Fibroblast of the aortic adventitia (primary cell): ENCODE results near the gene SMIM30. TPM values are rescaled to one million over a fixed set of nuclear protein-coding genes. Genes with fewer than 3 reads are reported as not detected.

Source experiments
- DNase-seq: peaks from one replicate; pipeline ENCODE4 v3.0.0-alpha.2; 2010; ENCODE audit warnings: low read depth
- H3K4me3 ChIP-seq: 2 replicates; pipeline ENCODE4 v1.5.1; 2011; ENCODE audit warnings: low read depth, mild to moderate bottlenecking, control low read depth, low read length, moderate library complexity
- total RNA-seq: library from RNA; depleted of rRNA; stranded (reverse); fragments of >200 nt; gene quantifications from 2 replicates; pipeline ENCODE4 v1.2.3, GENCODE V29; 2012; ENCODE audit warnings: low replicate concordance
- TF ChIP-seq, protein P1 (sequence below): IDR thresholded peaks from 2 replicates; pipeline ENCODE4 v1.5.1; 2011; ENCODE audit warnings: mild to moderate bottlenecking, low read length, control low read depth, inconsistent platforms; ENCODE audit not compliant: insufficient read depth

SMIM30 gene
- total RNA-seq, 1 donor = 124 TPM

DNA sequence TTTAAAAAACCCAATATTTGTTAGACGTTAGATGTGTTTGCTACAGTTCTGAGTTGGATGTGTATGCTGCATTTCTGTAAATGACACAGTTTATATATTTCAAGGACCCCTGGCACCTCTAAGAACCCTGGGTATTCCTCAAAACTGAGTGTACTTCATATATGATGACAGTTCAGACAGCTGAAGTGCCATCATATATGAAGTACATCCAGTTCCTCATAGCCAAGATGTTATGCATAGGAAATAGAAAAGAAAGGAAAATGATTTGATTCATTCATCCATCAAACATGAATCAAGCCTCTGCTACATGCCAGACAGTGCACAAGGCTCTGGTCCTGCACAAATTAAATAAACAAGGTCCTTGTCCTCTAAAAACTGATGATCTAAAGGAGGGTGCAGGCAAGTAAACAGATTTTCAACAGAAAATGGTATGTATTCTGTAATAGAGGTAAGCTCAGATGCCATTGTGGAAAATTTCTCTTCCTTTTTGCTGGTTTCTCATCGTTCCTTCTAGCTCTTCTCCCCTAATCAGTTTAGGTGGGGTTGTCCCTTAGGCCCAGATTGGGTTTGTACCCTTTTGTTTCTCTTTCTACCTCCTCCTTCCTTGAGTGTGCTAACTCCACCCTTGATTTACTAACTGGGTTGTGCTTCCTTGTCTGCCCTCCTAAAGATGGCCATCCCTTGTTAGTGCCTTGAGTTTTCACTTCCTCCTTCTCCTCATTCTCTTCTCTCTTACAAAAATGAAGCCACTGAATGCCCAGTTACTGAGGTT lies 25.3 kb upstream of the SMIM30 start:
- TF ChIP-seq, protein P1, sequence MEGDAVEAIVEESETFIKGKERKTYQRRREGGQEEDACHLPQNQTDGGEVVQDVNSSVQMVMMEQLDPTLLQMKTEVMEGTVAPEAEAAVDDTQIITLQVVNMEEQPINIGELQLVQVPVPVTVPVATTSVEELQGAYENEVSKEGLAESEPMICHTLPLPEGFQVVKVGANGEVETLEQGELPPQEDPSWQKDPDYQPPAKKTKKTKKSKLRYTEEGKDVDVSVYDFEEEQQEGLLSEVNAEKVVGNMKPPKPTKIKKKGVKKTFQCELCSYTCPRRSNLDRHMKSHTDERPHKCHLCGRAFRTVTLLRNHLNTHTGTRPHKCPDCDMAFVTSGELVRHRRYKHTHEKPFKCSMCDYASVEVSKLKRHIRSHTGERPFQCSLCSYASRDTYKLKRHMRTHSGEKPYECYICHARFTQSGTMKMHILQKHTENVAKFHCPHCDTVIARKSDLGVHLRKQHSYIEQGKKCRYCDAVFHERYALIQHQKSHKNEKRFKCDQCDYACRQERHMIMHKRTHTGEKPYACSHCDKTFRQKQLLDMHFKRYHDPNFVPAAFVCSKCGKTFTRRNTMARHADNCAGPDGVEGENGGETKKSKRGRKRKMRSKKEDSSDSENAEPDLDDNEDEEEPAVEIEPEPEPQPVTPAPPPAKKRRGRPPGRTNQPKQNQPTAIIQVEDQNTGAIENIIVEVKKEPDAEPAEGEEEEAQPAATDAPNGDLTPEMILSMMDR = no peak
- no peak overlapping the region for H3K4me3 ChIP-seq
- DNase-seq = no peak

DNA sequence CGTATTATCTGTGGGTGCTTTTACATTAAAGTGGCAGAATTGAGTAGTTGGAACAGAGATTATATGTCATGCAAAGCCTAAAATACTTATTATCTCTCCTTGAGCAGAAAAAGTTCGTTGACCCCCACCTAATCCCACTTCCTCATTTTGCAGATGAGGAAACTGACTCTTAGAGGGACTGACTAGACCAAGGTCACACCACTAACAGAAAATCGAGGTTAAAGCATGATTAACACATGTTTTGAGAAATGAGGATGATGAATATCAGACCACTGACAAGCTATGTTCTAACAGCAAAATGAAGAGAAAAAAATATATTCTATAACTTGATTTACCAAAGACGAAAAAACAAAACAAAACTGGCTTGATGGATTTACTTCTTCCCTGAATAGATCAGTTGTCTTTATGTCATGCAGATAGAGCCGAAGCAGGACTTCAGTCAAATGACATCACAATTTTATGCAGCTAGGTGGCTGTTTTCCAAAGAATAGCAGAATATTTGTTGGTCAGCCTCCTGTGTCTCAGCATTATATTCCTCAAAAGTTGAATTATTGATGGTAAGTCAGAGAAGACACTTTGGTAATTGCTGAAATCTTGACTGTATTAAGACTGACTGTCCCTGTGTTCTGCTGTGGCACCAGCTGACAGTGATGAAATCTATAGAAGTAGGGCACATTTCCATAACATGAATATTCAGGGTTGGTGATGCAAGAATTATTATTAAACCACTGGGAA lies 24.2 kb upstream of the SMIM30 start:
- no peak overlapping the region for H3K4me3 ChIP-seq
- DNase-seq = no peak
- TF ChIP-seq, protein P1 = no peak

- TF ChIP-seq, protein P1 = no peak
- no peak overlapping the region for H3K4me3 ChIP-seq
- no peak for DNase-seq
Measured at GRCh38 chr7:113141803-113142202, 23.4 kb upstream of the SMIM30 start.

DNA sequence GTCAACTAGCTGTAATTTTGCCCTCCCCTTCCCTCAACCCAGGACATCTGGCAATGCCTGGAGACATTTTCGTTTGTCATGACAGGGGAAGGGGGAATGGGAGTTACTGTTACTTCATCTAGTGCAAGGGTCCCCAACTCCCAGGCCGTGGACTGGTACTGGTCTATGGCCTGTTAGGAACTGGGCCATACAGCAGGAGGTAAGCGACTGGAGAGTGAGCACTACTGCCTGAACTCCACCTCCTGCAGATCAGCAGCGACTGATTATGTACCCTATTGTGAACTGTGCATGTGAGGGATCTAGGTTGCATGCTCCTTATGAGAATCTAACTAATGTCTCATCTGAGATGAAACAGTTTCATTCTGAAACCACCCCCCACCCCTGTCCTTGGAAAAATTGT lies 22.6 kb upstream of the SMIM30 start:
- TF ChIP-seq, protein P1 = no peak
- no peak overlapping the region for H3K4me3 ChIP-seq
- DNase-seq = no peak

DNA sequence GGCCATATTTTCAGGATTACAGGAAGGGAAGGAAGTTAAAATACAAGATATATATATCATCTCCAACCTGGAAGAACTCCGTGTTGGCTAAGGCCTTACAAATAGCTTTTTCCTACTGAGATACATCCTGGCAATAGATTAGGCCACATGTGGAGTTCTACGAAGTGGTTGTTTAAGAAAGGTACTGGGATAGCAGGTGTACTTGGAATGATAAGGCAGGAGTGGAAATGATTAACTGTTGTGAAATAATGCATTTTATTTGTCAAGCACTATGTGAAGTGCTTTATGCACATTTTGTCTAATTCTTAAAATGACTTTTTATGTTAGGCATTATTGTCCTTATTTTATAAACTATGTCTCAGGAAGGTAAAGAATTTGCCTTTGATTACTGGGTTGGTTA lies 18.9 kb upstream of the SMIM30 start:
- H3K4me3 ChIP-seq = no peak overlapping the region
- TF ChIP-seq, protein P1 = no peak
- no peak for DNase-seq

DNA sequence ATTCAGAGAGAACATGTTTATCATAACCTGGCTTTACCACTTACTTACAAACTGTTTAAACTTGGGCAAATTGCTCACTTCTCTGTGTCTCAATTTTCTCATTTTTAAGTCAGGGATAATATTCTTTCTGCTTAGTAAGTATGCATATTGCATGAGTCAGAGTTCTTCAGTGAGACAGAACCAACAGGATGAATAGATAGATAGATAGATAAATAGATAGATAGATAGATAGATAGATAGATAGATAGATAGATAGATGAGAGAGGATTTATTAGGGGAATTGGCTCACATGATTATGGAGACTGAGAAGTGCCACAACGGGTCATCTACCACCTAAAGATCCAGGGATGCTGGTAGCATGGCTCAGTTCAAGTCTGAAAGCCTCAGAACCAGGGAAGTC lies 15.7 kb upstream of the SMIM30 start:
- H3K4me3 ChIP-seq = no peak overlapping the region
- DNase-seq = no peak
- TF ChIP-seq, protein P1 = no peak

DNA sequence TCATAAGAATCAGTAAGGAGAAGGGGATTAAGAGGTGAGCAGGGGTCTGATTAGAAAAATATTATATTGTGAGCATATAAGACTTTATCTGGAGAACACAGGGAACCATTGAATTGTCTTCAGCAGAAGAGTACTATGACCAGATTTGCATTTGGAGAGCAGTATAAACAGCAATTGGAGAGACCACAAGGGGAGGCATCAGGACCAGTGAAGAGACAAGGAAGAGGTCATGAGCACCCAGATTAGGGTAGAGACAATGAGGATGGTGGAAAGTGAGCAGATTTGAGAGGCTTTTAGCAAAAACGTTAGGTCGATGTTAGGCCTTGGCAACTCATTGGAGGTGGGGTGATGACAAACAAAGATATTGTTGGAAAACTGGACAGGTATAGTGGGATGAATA lies 13.0 kb upstream of the SMIM30 start:
- TF ChIP-seq, protein P1 = no peak
- no peak overlapping the region for H3K4me3 ChIP-seq
- DNase-seq = no peak
